GM13976 (cell line): ENCODE results near the gene TXNDC11.

Experiments used
- DNase-seq: peaks from one replicate; pipeline ENCODE4 v3.0.0; 2012; ENCODE audit warnings: low spot score
- CTCF ChIP-seq: IDR thresholded peaks from 2 replicates; pipeline ENCODE4 v1.5.1; 2012; ENCODE audit warnings: borderline replicate concordance, mild to moderate bottlenecking; ENCODE audit not compliant: insufficient read depth; ENCODE audit errors: extremely low read depth, missing control alignments, control extremely low read depth
- in situ Hi-C: fragments of 300-500 bp; cut with MboI; formaldehyde crosslinking; loops from one replicate; pipeline ENCODE4 v1.12.0; 2022; ENCODE audit warnings: low sequenced_read_pairs, mixed read lengths, inconsistent platforms; ENCODE audit not compliant: unreplicated experiment

Gene TXNDC11

GRCh38 chr16:11673091-11674000 is 69.3 kb downstream of the TXNDC11 start:
- no peak for TF ChIP-seq CTCF
- in situ Hi-C loops: no loop called here
- DNase-seq: no peak

GRCh38 chr16:11672206-11673090 is 70.2 kb downstream of the TXNDC11 start:
- no peak for TF ChIP-seq CTCF
- in situ Hi-C loops: no loop called here

GRCh38 chr16:11671676-11672075 is 71.0 kb downstream of the TXNDC11 start:
- in situ Hi-C loops: no loop called here
- DNase-seq: no peak
- TF ChIP-seq CTCF: no peak

More at GRCh38 chr16:11672206-11673090, 70.2 kb downstream of the TXNDC11 start:
- no peak for DNase-seq

- no peak for DNase-seq
- no peak for TF ChIP-seq CTCF
- in situ Hi-C loops: no loop called here
These were observed 71.4 kb downstream of the TXNDC11 start for GRCh38 chr16:11671271-11671670.

GRCh38 chr16:11670171-11671131 is 72.2 kb downstream of the TXNDC11 start:
- DNase-seq: peak; percentile 77
- no peak for TF ChIP-seq CTCF
- in situ Hi-C loops: no loop called here

- TF ChIP-seq CTCF: no peak
- in situ Hi-C loops: no loop called here
- DNase-seq: peak; percentile 65
These were observed 73.1 kb downstream of the TXNDC11 start for GRCh38 chr16:11669380-11670146.
